AG04450 (cell line): ENCODE measurements around the gene DYNLL2. TPM values are rescaled to one million over a fixed set of nuclear protein-coding genes. Genes with fewer than 3 reads are reported as not detected.
"Not testable (repeated sequence)": the region's sequence is repeated elsewhere in the genome, so short reads cannot be mapped to it uniquely, and the experiment has no call there.

Experiments used
- CTCF ChIA-PET: fragments of 300-600, 350-600 bp; formaldehyde crosslinking; extraction: SDS; loops from one replicate; lab custom pipeline; 2022; ENCODE audit warnings: antibody characterized with exemption, inconsistent platforms; lab: Charles Lee
- POLR2A ChIA-PET: fragments of 350-600 bp; formaldehyde crosslinking; extraction: SDS; loops from one replicate; lab custom pipeline; 2021; ENCODE audit warnings: antibody characterized with exemption, inconsistent platforms; lab: Yijun Ruan, JAX
- DNase-seq: peaks from one replicate; pipeline ENCODE4 v3.0.0-alpha.2; 2011; ENCODE audit warnings: low read depth, low spot score
- H3K27ac ChIP-seq: one replicate; pipeline ENCODE4 v1.5.1; 2012; ENCODE audit warnings: low read depth, low read length, control low read depth
- H3K27me3 ChIP-seq: one replicate; pipeline ENCODE4 v1.6.0; 2012; ENCODE audit warnings: low read length; ENCODE audit not compliant: control insufficient read depth, insufficient read depth
- H3K4me3 ChIP-seq: 2 replicates; pipeline ENCODE4 v1.5.1; 2011; ENCODE audit warnings: mild to moderate bottlenecking, low read depth, low read length, control low read depth
- H3K9me3 ChIP-seq: 2 replicates; pipeline ENCODE4 v1.5.1; 2012; ENCODE audit warnings: low read length; ENCODE audit not compliant: control insufficient read depth, insufficient read depth
- CTCF ChIP-seq: IDR thresholded peaks from 2 replicates; pipeline ENCODE4 v1.5.1; 2011; ENCODE audit warnings: low read depth, low read length, control low read depth, inconsistent platforms
- polyA plus RNA-seq: library from polyadenylated mRNA; depleted of rRNA; stranded (reverse); fragments of >200 nt; gene quantifications from 2 replicates; pipeline ENCODE4 v1.2.3, GENCODE V29; 2011

DYNLL2 gene
- polyA plus RNA-seq, 1 experiment, result 18.2 TPM

GRCh38 chr17:58121925-58122324 is 38.7 kb downstream of the DYNLL2 start:
- no peak for TF ChIP-seq CTCF
- H3K27me3 ChIP-seq, result no peaks in the 10 kb centered on the region
- POLR2A ChIA-PET, result no interaction called here
- no peak for DNase-seq
- no peaks in the 10 kb centered on the region for H3K9me3 ChIP-seq
- H3K27ac ChIP-seq, result no peak overlapping the region
- H3K4me3 ChIP-seq, result no peak overlapping the region
- CTCF ChIA-PET, result interaction anchor here (0.7 to 1.3 kb wide), 3 partner anchors 19 to 351 kb away, joined by 3 to 6 read pairs (median 3); no protein-coding TSS in a partner anchor

GRCh38 chr17:58127846-58128245 is 44.6 kb downstream of the DYNLL2 start:
- H3K9me3 ChIP-seq, result no peaks in the 10 kb centered on the region
- DNase-seq, result no peak
- POLR2A ChIA-PET, result no interaction called here
- H3K27me3 ChIP-seq, result peaks cover 3% of the 10 kb centered on the region
- no peak overlapping the region for H3K4me3 ChIP-seq
- no peak for TF ChIP-seq CTCF
- CTCF ChIA-PET, result no interaction called here
- no peak overlapping the region for H3K27ac ChIP-seq

GRCh38 chr17:58132697-58133096 is 49.5 kb downstream of the DYNLL2 start:
- CTCF ChIA-PET, DNase-seq, POLR2A ChIA-PET: not testable (repeated sequence)

GRCh38 chr17:58136669-58137279 is 53.6 kb downstream of the DYNLL2 start:
- Histone ChIP-seq H3K9me3 (no peaks in the 10 kb centered on the region), H3K27me3 (peaks cover 7% of the 10 kb centered on the region), H3K27ac (no peak overlapping the region), H3K4me3 (no peak overlapping the region)
- POLR2A ChIA-PET, result no interaction called here
- CTCF ChIA-PET, result interaction anchor here (0.6 to 0.7 kb wide), 2 partner anchors 11 to 118 kb away, joined by 3 read pairs; no protein-coding TSS in a partner anchor
- peak; percentile 38 for TF ChIP-seq CTCF
- DNase-seq, result no peak

More at GRCh38 chr17:58132697-58133096, 49.5 kb downstream of the DYNLL2 start:
- H3K4me3 ChIP-seq, H3K9me3 ChIP-seq, H3K27ac ChIP-seq: not testable (repeated sequence)
- H3K27me3 ChIP-seq, result peaks cover 10% of the 10 kb centered on the region

GRCh38 chr17:58141505-58141904 is 58.3 kb downstream of the DYNLL2 start:
- no peak for DNase-seq
- ChIA-PET POLR2A (no interaction called here), CTCF (interaction anchor here (1.3 kb wide), 1 partner anchor 20 kb away, joined by 3 read pairs; no protein-coding TSS in a partner anchor)
- no peak for TF ChIP-seq CTCF
- H3K27me3 ChIP-seq, result no peaks in the 10 kb centered on the region
- no peaks in the 10 kb centered on the region for H3K9me3 ChIP-seq
- no peak overlapping the region for H3K4me3 ChIP-seq
- no peak overlapping the region for H3K27ac ChIP-seq

GRCh38 chr17:58143335-58143734 is 60.1 kb downstream of the DYNLL2 start:
- H3K4me3 ChIP-seq, H3K27ac ChIP-seq, DNase-seq, H3K9me3 ChIP-seq, CTCF ChIA-PET, H3K27me3 ChIP-seq, POLR2A ChIA-PET: not testable (repeated sequence)
